ENCODE measurements around the gene EMP3. TPM values are rescaled to one million over a fixed set of nuclear protein-coding genes. Genes with fewer than 3 reads are reported as not detected.

Gene EMP3
- total RNA-seq, 1 experiment from 2014 or later = 92.9 TPM

DNA sequence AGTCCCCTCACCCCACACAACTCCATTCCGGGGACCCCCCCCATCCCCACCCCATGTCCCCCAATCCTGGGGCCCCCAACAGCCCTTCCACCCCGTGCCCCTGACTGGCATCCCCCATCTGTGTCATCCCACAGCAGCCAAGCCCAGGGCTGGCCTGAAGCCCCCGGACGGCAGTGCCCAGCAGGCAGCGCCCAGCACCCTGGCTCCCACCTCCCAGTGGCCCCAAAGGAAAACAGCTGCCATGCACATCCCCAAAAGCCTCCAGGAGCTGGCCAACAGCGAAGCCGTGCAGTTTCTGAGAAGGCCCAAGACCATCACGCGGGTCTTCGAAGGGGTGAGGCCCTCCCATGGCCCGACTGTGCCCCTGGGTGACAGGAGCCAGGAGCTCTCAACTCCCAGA lies 40.2 kb downstream of the EMP3 start:
- Histone ChIP-seq H3K4me3 (replicated peaks in 1 of 2; ENCODE audit: low read depth in 1 of 2, low read length in 2 of 2) (no peak overlapping the region), H3K9me2 (ENCODE audit: insufficient read depth) (no peaks in the 10 kb centered on the region), H3K4me1 (ENCODE audit: control insufficient read depth in 1 of 2, insufficient read depth in 2 of 2, low read length in 2 of 2) (peaks cover 5 to 24% of the 10 kb centered on the region in 2 experiments), H3K27ac (ENCODE audit: low read depth, low read length) (no peak overlapping the region), H3K9ac (ENCODE audit: low read length) (no peak overlapping the region), H3K36me3 (ENCODE audit: control insufficient read depth in 1 of 2, insufficient read depth in 2 of 2, low read length in 2 of 2) (no peaks in the 10 kb centered on the region), H3K79me2 (ENCODE audit: insufficient read depth, low read length) (no peaks in the 10 kb centered on the region), H3K4me2 (ENCODE audit: low read length) (no peak overlapping the region), H3K27me3 (ENCODE audit: insufficient read depth, low read length) (no peaks in the 10 kb centered on the region), H3K9me3 (ENCODE audit: control insufficient read depth in 1 of 2, insufficient read depth in 1 of 2, low read depth in 1 of 2, low read length in 2 of 2) (no peaks in the 10 kb centered on the region), H2AFZ (ENCODE audit: low read depth, low read length, poor library complexity, severe bottlenecking) (no peak overlapping the region), H4K20me1 (ENCODE audit: insufficient read depth) (no peaks in the 10 kb centered on the region)
- ChIA-PET CTCF (no interaction called here), RAD21 (ENCODE audit: low non-redundant PET in 1 of 2, low total read pairs in 2 of 2, uncharacterized antibody in 2 of 2, unreplicated experiment in 2 of 2) (no interaction called here), POLR2A (no interaction called here)
- no TSS peak for BruUV-seq (replicated peaks)
- intact Hi-C loops (cut with micrococcal nuclease) = no loop called here
- ATAC-seq (no peak), DNase-seq (ENCODE audit: low read depth, low spot score) (no peak)
- no peak for TF ChIP-seq CBX3 (IDR thresholded peaks at IDR 0.05; ENCODE audit: low read depth)
- TF ChIP-seq FOSL1 (IDR thresholded peaks at IDR 0.05; ENCODE audit: low read depth) = no peak
- TF ChIP-seq, protein P1, sequence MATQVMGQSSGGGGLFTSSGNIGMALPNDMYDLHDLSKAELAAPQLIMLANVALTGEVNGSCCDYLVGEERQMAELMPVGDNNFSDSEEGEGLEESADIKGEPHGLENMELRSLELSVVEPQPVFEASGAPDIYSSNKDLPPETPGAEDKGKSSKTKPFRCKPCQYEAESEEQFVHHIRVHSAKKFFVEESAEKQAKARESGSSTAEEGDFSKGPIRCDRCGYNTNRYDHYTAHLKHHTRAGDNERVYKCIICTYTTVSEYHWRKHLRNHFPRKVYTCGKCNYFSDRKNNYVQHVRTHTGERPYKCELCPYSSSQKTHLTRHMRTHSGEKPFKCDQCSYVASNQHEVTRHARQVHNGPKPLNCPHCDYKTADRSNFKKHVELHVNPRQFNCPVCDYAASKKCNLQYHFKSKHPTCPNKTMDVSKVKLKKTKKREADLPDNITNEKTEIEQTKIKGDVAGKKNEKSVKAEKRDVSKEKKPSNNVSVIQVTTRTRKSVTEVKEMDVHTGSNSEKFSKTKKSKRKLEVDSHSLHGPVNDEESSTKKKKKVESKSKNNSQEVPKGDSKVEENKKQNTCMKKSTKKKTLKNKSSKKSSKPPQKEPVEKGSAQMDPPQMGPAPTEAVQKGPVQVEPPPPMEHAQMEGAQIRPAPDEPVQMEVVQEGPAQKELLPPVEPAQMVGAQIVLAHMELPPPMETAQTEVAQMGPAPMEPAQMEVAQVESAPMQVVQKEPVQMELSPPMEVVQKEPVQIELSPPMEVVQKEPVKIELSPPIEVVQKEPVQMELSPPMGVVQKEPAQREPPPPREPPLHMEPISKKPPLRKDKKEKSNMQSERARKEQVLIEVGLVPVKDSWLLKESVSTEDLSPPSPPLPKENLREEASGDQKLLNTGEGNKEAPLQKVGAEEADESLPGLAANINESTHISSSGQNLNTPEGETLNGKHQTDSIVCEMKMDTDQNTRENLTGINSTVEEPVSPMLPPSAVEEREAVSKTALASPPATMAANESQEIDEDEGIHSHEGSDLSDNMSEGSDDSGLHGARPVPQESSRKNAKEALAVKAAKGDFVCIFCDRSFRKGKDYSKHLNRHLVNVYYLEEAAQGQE (IDR thresholded peaks at IDR 0.05; ENCODE audit: low read depth) = no peak
- TF ChIP-seq, protein P2, sequence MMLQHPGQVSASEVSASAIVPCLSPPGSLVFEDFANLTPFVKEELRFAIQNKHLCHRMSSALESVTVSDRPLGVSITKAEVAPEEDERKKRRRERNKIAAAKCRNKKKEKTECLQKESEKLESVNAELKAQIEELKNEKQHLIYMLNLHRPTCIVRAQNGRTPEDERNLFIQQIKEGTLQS (IDR thresholded peaks at IDR 0.05) = no peak
- no peak for TF ChIP-seq SP1 (IDR thresholded peaks at IDR 0.05; ENCODE audit: low read depth)
- no peak for TF ChIP-seq POLR2AphosphoS5 (IDR thresholded peaks at IDR 0.05; ENCODE audit: low read depth, low read length)
- TF ChIP-seq TCF7L2 (IDR thresholded peaks at IDR 0.05; ENCODE audit: borderline replicate concordance, extremely low read depth, insufficient read depth, insufficient read length) = no peak
- TF ChIP-seq, protein P3, sequence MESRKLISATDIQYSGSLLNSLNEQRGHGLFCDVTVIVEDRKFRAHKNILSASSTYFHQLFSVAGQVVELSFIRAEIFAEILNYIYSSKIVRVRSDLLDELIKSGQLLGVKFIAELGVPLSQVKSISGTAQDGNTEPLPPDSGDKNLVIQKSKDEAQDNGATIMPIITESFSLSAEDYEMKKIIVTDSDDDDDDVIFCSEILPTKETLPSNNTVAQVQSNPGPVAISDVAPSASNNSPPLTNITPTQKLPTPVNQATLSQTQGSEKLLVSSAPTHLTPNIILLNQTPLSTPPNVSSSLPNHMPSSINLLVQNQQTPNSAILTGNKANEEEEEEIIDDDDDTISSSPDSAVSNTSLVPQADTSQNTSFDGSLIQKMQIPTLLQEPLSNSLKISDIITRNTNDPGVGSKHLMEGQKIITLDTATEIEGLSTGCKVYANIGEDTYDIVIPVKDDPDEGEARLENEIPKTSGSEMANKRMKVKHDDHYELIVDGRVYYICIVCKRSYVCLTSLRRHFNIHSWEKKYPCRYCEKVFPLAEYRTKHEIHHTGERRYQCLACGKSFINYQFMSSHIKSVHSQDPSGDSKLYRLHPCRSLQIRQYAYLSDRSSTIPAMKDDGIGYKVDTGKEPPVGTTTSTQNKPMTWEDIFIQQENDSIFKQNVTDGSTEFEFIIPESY (IDR thresholded peaks at IDR 0.05; ENCODE audit: extremely low read depth, insufficient replicate concordance, low read length) = no peak
- no peak for TF ChIP-seq YY1 (IDR thresholded peaks at IDR 0.05; ENCODE audit: extremely low read depth, insufficient replicate concordance, low read depth, low read length)
- TF ChIP-seq EGR1 (IDR thresholded peaks at IDR 0.05; ENCODE audit: low read depth) = no peak
- TF ChIP-seq, protein P4, sequence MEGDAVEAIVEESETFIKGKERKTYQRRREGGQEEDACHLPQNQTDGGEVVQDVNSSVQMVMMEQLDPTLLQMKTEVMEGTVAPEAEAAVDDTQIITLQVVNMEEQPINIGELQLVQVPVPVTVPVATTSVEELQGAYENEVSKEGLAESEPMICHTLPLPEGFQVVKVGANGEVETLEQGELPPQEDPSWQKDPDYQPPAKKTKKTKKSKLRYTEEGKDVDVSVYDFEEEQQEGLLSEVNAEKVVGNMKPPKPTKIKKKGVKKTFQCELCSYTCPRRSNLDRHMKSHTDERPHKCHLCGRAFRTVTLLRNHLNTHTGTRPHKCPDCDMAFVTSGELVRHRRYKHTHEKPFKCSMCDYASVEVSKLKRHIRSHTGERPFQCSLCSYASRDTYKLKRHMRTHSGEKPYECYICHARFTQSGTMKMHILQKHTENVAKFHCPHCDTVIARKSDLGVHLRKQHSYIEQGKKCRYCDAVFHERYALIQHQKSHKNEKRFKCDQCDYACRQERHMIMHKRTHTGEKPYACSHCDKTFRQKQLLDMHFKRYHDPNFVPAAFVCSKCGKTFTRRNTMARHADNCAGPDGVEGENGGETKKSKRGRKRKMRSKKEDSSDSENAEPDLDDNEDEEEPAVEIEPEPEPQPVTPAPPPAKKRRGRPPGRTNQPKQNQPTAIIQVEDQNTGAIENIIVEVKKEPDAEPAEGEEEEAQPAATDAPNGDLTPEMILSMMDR (IDR thresholded peaks at IDR 0.05 in 2 of 3, conservative IDR thresholded peaks at IDR 0.05 in 1 of 3; ENCODE audit: borderline replicate concordance in 1 of 3, insufficient read depth in 1 of 3, low read depth in 2 of 3, low read length in 2 of 3) = no peak
- no peak for TF ChIP-seq ZNF274 (IDR thresholded peaks at IDR 0.05; ENCODE audit: low read depth, low read length)
- no peak for TF ChIP-seq ELF1 (IDR thresholded peaks at IDR 0.05; ENCODE audit: borderline replicate concordance, low read depth)
- no peak for TF ChIP-seq JUND (IDR thresholded peaks at IDR 0.05)
- TF ChIP-seq, protein P5, sequence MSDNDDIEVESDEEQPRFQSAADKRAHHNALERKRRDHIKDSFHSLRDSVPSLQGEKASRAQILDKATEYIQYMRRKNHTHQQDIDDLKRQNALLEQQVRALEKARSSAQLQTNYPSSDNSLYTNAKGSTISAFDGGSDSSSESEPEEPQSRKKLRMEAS (IDR thresholded peaks at IDR 0.05) = no peak
- no peak for TF ChIP-seq EZH2 (IDR thresholded peaks at IDR 0.05)
- no peak for TF ChIP-seq RAD21 (IDR thresholded peaks at IDR 0.05; ENCODE audit: low read depth)
- TF ChIP-seq CEBPB (IDR thresholded peaks at IDR 0.05; ENCODE audit: low read depth) = no peak
- no peak for TF ChIP-seq EZH2phosphoT487 (IDR thresholded peaks at IDR 0.05; ENCODE audit: borderline replicate concordance)
- TF ChIP-seq ZFX (IDR thresholded peaks at IDR 0.05) = no peak

Data from HCT116 (cell line).